Caco-2 (cell line): ENCODE data around the gene IDUA. TPM values are rescaled to one million over a fixed set of nuclear protein-coding genes. Genes with fewer than 3 reads are reported as not detected.

ENCODE experiments used
- BruUV-seq: library from RNA; stranded (reverse); fragments of 400-500 nt; replicated peaks from 2 replicates; lab custom pipeline; 2021; lab: Mats Ljungman, UMichigan
- CTCF ChIA-PET: fragments of 300-600 bp; sonication (Branson Sonifier 250); formaldehyde crosslinking; loops from one replicate; lab custom pipeline; 2022; ENCODE audit warnings: antibody characterized with exemption; lab: Charles Lee
- POLR2A ChIA-PET: fragments of 300-600 bp; sonication (Branson Sonifier 250); formaldehyde crosslinking; loops from one replicate; lab custom pipeline; 2022; ENCODE audit warnings: antibody characterized with exemption; lab: Charles Lee
- DNase-seq, 2 experiments: peaks; one replicate each; pipeline versions ENCODE4 v3.0.0 to v3.0.0-alpha.2; 2020 to 2022
- H3K27me3 ChIP-seq: replicated peaks from 2 replicates; pipeline ENCODE4 v1.6.0; 2011; ENCODE audit warnings: low read length; ENCODE audit not compliant: control insufficient read depth, insufficient read depth
- H3K36me3 ChIP-seq: 2 replicates; pipeline ENCODE4 v1.5.1; 2011; ENCODE audit warnings: low read length; ENCODE audit not compliant: control insufficient read depth, insufficient read depth
- H3K4me1 ChIP-seq: fragments of 250-450 bp; sonication (Bioruptor Pico); 2 replicates; pipeline ENCODE4 v1.5.1; 2020; ENCODE audit warnings: mild to moderate bottlenecking
- H3K4me3 ChIP-seq: 2 replicates; pipeline ENCODE4 v1.5.1; 2011; ENCODE audit warnings: low read depth, mild to moderate bottlenecking, control low read depth, low read length
- H3K9me3 ChIP-seq: fragments of 250-450 bp; sonication (Bioruptor Pico); 2 replicates; pipeline ENCODE4 v1.5.1; 2020; ENCODE audit warnings: mild to moderate bottlenecking, moderate library complexity
- H3K27ac Mint-ChIP-seq: one replicate; pipeline ENCODE4 v1.8.0; 2022; ENCODE audit warnings: mixed read lengths; ENCODE audit not compliant: unreplicated experiment
- H3K27me3 Mint-ChIP-seq: one replicate; pipeline ENCODE4 v1.8.0; 2022; ENCODE audit warnings: mixed read lengths; ENCODE audit not compliant: insufficient read depth, unreplicated experiment
- H3K36me3 Mint-ChIP-seq: one replicate; pipeline ENCODE4 v1.8.0; 2022; ENCODE audit warnings: mild to moderate bottlenecking, mixed read lengths; ENCODE audit not compliant: insufficient read depth, unreplicated experiment
- H3K4me1 Mint-ChIP-seq: one replicate; pipeline ENCODE4 v1.8.0; 2022; ENCODE audit warnings: low read depth, mixed read lengths; ENCODE audit not compliant: unreplicated experiment
- H3K4me3 Mint-ChIP-seq: one replicate; pipeline ENCODE4 v1.8.0; 2022; ENCODE audit warnings: mild to moderate bottlenecking, moderate library complexity, mixed read lengths; ENCODE audit not compliant: unreplicated experiment
- H3K9me3 Mint-ChIP-seq: one replicate; pipeline ENCODE4 v1.8.0; 2022; ENCODE audit warnings: mixed read lengths; ENCODE audit not compliant: unreplicated experiment
- CTCF ChIP-seq, 2 experiments: fragments of 200-600 bp in 1 of 2; IDR thresholded peaks; 1 replicate in 1 of 2; 2 replicates in 1 of 2; pipeline versions ENCODE4 v1.5.1 to v1.8.0; 2011 to 2022; ENCODE audit warnings: antibody characterized with exemption in 1 of 2, control low read depth in 1 of 2, inconsistent platforms in 1 of 2, low read depth in 1 of 2, low read length in 1 of 2, mild to moderate bottlenecking in 1 of 2, moderate library complexity in 1 of 2; ENCODE audit not compliant: insufficient read depth in 1 of 2, severe bottlenecking in 1 of 2, unreplicated experiment in 1 of 2
- intact Hi-C: fragments of 100-400 bp; cut with micrococcal nuclease; formaldehyde crosslinking; loops from one replicate; pipeline ENCODE4 v1.10.0; 2022; ENCODE audit not compliant: unreplicated experiment
- total RNA-seq: library from RNA; stranded (reverse); gene quantifications from 2 replicates; pipeline ENCODE4 v1.2.3, GENCODE V29; 2022

The IDUA gene
- total RNA-seq, 1 experiment from 2014 or later = 26.9 TPM

DNA sequence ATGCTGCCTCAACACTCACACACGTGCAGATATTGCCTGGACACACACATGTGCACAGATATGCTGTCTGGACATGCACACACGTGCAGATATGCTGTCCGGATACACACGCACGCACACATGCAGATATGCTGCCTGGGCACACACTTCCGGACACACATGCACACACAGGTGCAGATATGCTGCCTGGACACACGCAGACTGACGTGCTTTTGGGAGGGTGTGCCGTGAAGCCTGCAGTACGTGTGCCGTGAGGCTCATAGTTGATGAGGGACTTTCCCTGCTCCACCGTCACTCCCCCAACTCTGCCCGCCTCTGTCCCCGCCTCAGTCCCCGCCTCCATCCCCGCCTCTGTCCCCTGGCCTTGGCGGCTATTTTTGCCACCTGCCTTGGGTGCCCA, 39.3 kb downstream of the IDUA start:
- POLR2A ChIA-PET = no interaction called here
- Mint-ChIP-seq H3K27me3 (no peaks in the 10 kb centered on the region), H3K36me3 (peaks cover 35% of the 10 kb centered on the region), H3K9me3 (no peaks in the 10 kb centered on the region), H3K4me3 (no peak overlapping the region), H3K27ac (no peak overlapping the region), H3K4me1 (no peaks in the 10 kb centered on the region)
- Histone ChIP-seq H3K9me3 (no peaks in the 10 kb centered on the region), H3K27me3 (no peaks in the 10 kb centered on the region), H3K4me3 (no peak overlapping the region), H3K4me1 (no peaks in the 10 kb centered on the region), H3K36me3 (no peaks in the 10 kb centered on the region)
- intact Hi-C loops = no loop called here
- CTCF ChIA-PET = no interaction called here
- no peak for TF ChIP-seq CTCF (IDR thresholded peaks at IDR 0.05; ENCODE audit: insufficient read depth in 1 of 2, low read depth in 1 of 2, low read length in 1 of 2, severe bottlenecking in 1 of 2, unreplicated experiment in 1 of 2)
- BruUV-seq = TSS peak; percentile 29
- DNase-seq = no peak

DNA sequence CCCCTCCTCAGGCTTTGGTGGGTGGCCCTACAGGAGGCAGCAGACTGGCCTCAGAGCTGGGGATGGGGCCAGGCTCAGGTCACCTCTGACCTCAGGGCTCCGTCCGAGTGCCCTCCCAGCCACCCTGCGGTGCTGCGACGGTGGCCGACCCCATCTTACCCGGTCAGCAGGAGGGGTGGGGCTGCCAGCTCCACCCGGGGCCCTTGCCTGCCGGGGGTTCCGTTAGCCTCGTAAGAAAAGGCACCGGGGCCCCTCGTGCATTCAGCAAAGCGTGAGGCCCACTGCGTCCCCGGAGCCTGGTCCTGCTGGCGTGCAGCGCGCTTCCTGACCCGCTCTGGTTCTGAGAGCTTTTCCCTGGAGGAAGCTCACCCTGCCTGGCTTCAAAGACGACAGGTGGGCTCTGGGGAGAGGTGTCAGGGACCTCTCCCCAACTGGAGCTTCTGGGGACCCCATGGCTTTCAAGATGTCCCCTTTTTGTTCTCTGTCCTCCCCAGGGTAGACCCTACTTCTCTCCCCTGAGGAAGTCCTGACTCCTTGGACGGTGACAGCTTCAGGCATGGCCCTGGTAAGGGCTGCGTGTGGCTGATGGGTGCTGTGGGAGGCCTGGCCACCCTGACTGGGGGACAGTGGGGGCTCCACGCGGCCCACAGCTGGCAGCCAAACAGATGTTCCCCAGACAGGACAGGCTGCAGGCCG, 40.5 kb downstream of the IDUA start:
- ChIA-PET CTCF (interaction anchor here (0.6 kb wide), 1 partner anchor 22 kb away, joined by 3 read pairs; no protein-coding TSS in a partner anchor), POLR2A (no interaction called here)
- H3K36me3 Mint-ChIP-seq = peaks cover 35% of the 10 kb centered on the region
- H3K9me3 ChIP-seq = no peaks in the 10 kb centered on the region
- no peaks in the 10 kb centered on the region for H3K27me3 ChIP-seq
- no peaks in the 10 kb centered on the region for H3K9me3 Mint-ChIP-seq
- no peaks in the 10 kb centered on the region for H3K4me1 ChIP-seq
- H3K4me1 Mint-ChIP-seq = no peaks in the 10 kb centered on the region
- no peak overlapping the region for H3K27ac Mint-ChIP-seq
- no peak for DNase-seq
- BruUV-seq = no TSS peak
- H3K27me3 Mint-ChIP-seq = no peaks in the 10 kb centered on the region
- H3K4me3 ChIP-seq = no peak overlapping the region
- TF ChIP-seq CTCF (IDR thresholded peaks at IDR 0.05; ENCODE audit: insufficient read depth in 1 of 2, low read depth in 1 of 2, low read length in 1 of 2, severe bottlenecking in 1 of 2, unreplicated experiment in 1 of 2) = no peak
- no peak overlapping the region for H3K4me3 Mint-ChIP-seq
- intact Hi-C loops = no loop called here
- H3K36me3 ChIP-seq = no peaks in the 10 kb centered on the region

- no peak for TF ChIP-seq CTCF (IDR thresholded peaks at IDR 0.05; ENCODE audit: insufficient read depth in 1 of 2, low read depth in 1 of 2, low read length in 1 of 2, severe bottlenecking in 1 of 2, unreplicated experiment in 1 of 2)
- no peaks in the 10 kb centered on the region for H3K36me3 ChIP-seq
- no peaks in the 10 kb centered on the region for H3K27me3 ChIP-seq
- ChIA-PET CTCF (interaction anchor here (0.6 kb wide), 1 partner anchor 22 kb away, joined by 3 read pairs; no protein-coding TSS in a partner anchor), POLR2A (no interaction called here)
- no TSS peak for BruUV-seq
- no peaks in the 10 kb centered on the region for H3K4me1 Mint-ChIP-seq
- H3K27me3 Mint-ChIP-seq = no peaks in the 10 kb centered on the region
- intact Hi-C loops = no loop called here
- no peaks in the 10 kb centered on the region for H3K9me3 ChIP-seq
- peaks cover 35% of the 10 kb centered on the region for H3K36me3 Mint-ChIP-seq
- H3K27ac Mint-ChIP-seq = no peak overlapping the region
- H3K4me1 ChIP-seq = no peaks in the 10 kb centered on the region
- H3K4me3 ChIP-seq = no peak overlapping the region
- no peak overlapping the region for H3K4me3 Mint-ChIP-seq
- no peak for DNase-seq
- H3K9me3 Mint-ChIP-seq = no peaks in the 10 kb centered on the region
Measured at GRCh38 chr4:1027915-1028238, 41.0 kb downstream of the IDUA start.
